ENCODE measurements around the gene SLC12A1. TPM values are rescaled to one million over a fixed set of nuclear protein-coding genes. Genes with fewer than 3 reads are reported as not detected.

SLC12A1 gene
- total RNA-seq, 2 donors from 2014 or later, result not detected

GRCh38 chr15:48292458-48292857 is 86.4 kb downstream of the SLC12A1 start:
- 94 to 100% methylated on average over 2 to 4 of the region's 4 CpGs for WGBS, 2 experiments (ENCODE audit: insufficient coverage in 1 of 2, insufficient read length in 1 of 2)

GRCh38 chr15:48297668-48298067 is 91.6 kb downstream of the SLC12A1 start:
- peaks cover 1% of the 10 kb centered on the region for H3K9me3 Mint-ChIP-seq
- Histone ChIP-seq H3K4me3 (ENCODE audit: low read length) (no peak overlapping the region), H3K36me3 (ENCODE audit: control insufficient read depth, insufficient read depth, low read length) (no peaks in the 10 kb centered on the region), H3K27ac (ENCODE audit: low read depth, low read length) (no peak overlapping the region), H3K9me3 (ENCODE audit: control insufficient read depth, low read length) (no peaks in the 10 kb centered on the region), H3K27me3 (ENCODE audit: control insufficient read depth, insufficient read depth, low read length, poor library complexity, severe bottlenecking) (no peaks in the 10 kb centered on the region), H3K4me1 (ENCODE audit: control insufficient read depth, insufficient read depth, low read length) (peaks cover 12% of the 10 kb centered on the region), H3K9ac (ENCODE audit: extremely low read depth, low read length, poor library complexity, severe bottlenecking) (no peak overlapping the region)
- 94% methylated on average over 2 of the region's 2 CpGs; no CpG with 5 or more reads in 1 of the 2 experiments for WGBS, 2 experiments (ENCODE audit: insufficient coverage in 1 of 2, insufficient read length in 1 of 2)
- H3K27ac Mint-ChIP-seq, result no peak overlapping the region
- no peaks in the 10 kb centered on the region for H3K36me3 Mint-ChIP-seq (ENCODE audit: low read depth)
- peaks cover 27% of the 10 kb centered on the region for H3K4me1 Mint-ChIP-seq
- TF ChIP-seq CTCF (conservative IDR thresholded peaks at IDR 0.05), result peak; percentile 52
- no peak overlapping the region for H3K4me3 Mint-ChIP-seq
- DNase-seq, result no peak
- no peaks in the 10 kb centered on the region for H3K27me3 Mint-ChIP-seq (ENCODE audit: insufficient read depth)

More at GRCh38 chr15:48292458-48292857, 86.4 kb downstream of the SLC12A1 start:
- Mint-ChIP-seq H3K4me1 (peaks cover 9% of the 10 kb centered on the region), H3K27me3 (ENCODE audit: insufficient read depth) (no peaks in the 10 kb centered on the region), H3K4me3 (no peak overlapping the region), H3K36me3 (ENCODE audit: low read depth) (no peaks in the 10 kb centered on the region), H3K9me3 (no peaks in the 10 kb centered on the region), H3K27ac (no peak overlapping the region)
- DNase-seq, result no peak
- Histone ChIP-seq H3K36me3 (ENCODE audit: control insufficient read depth, insufficient read depth, low read length) (no peaks in the 10 kb centered on the region), H3K27me3 (ENCODE audit: control insufficient read depth, insufficient read depth, low read length, poor library complexity, severe bottlenecking) (no peaks in the 10 kb centered on the region), H3K4me3 (ENCODE audit: low read length) (no peak overlapping the region), H3K27ac (ENCODE audit: low read depth, low read length) (no peak overlapping the region), H3K9ac (ENCODE audit: extremely low read depth, low read length, poor library complexity, severe bottlenecking) (no peak overlapping the region), H3K4me1 (ENCODE audit: control insufficient read depth, insufficient read depth, low read length) (peaks cover 4% of the 10 kb centered on the region), H3K9me3 (ENCODE audit: control insufficient read depth, low read length) (no peaks in the 10 kb centered on the region)
- no peak for TF ChIP-seq CTCF (conservative IDR thresholded peaks at IDR 0.05)

- H3K9me3 ChIP-seq (ENCODE audit: control insufficient read depth, low read length), result no peaks in the 10 kb centered on the region
- Mint-ChIP-seq H3K27ac (no peak overlapping the region), H3K4me1 (peaks cover 34% of the 10 kb centered on the region), H3K36me3 (ENCODE audit: low read depth) (no peaks in the 10 kb centered on the region), H3K9me3 (peaks cover 1% of the 10 kb centered on the region), H3K27me3 (ENCODE audit: insufficient read depth) (no peaks in the 10 kb centered on the region), H3K4me3 (no peak overlapping the region)
- no peaks in the 10 kb centered on the region for H3K36me3 ChIP-seq (ENCODE audit: control insufficient read depth, insufficient read depth, low read length)
- no peaks in the 10 kb centered on the region for H3K27me3 ChIP-seq (ENCODE audit: control insufficient read depth, insufficient read depth, low read length, poor library complexity, severe bottlenecking)
- 13 to 15% methylated on average over 2 of the region's 2 CpGs for WGBS, 2 experiments (ENCODE audit: insufficient coverage in 1 of 2, insufficient read length in 1 of 2)
- H3K4me1 ChIP-seq (ENCODE audit: control insufficient read depth, insufficient read depth, low read length), result peaks cover 19% of the 10 kb centered on the region
- H3K4me3 ChIP-seq (ENCODE audit: low read length), result no peak overlapping the region
- H3K27ac ChIP-seq (ENCODE audit: low read depth, low read length), result no peak overlapping the region
- DNase-seq, result no peak
- no peak for TF ChIP-seq CTCF (conservative IDR thresholded peaks at IDR 0.05)
- H3K9ac ChIP-seq (ENCODE audit: extremely low read depth, low read length, poor library complexity, severe bottlenecking), result no peak overlapping the region
Observed at GRCh38 chr15:48298914-48299313, 92.8 kb downstream of the SLC12A1 start.

Measured in endodermal cell (in vitro differentiated cells).